Large intestine (tissue), 3 donors: ENCODE measurements around the gene NDUFA9. TPM values are rescaled to one million over a fixed set of nuclear protein-coding genes. Genes with fewer than 3 reads are reported as not detected.

Source experiments
- DNase-seq, 2 donors: peaks; one replicate each; pipeline versions ENCODE4 v3.0.0 to v3.0.0-alpha.2; 2013
- H3K27ac ChIP-seq: one replicate; pipeline ENCODE4 v1.5.1; 2013; ENCODE audit warnings: low read length
- H3K27me3 ChIP-seq: 2 replicates; pipeline ENCODE4 v1.6.1; 2013; ENCODE audit warnings: low read length; ENCODE audit not compliant: control insufficient read depth, insufficient read depth
- H3K36me3 ChIP-seq: 2 replicates; pipeline ENCODE4 v1.6.1; 2013; ENCODE audit warnings: low read length; ENCODE audit not compliant: control insufficient read depth, insufficient read depth
- H3K4me1 ChIP-seq: one replicate; pipeline ENCODE4 v1.6.1; 2013; ENCODE audit warnings: low read length; ENCODE audit not compliant: control insufficient read depth, insufficient read depth
- H3K4me3 ChIP-seq: one replicate; pipeline ENCODE4 v1.5.1; 2013; ENCODE audit warnings: low read length
- H3K9me3 ChIP-seq: one replicate; pipeline ENCODE4 v1.6.1; 2013; ENCODE audit warnings: mild to moderate bottlenecking, low read depth, low read length, moderate library complexity; ENCODE audit not compliant: control insufficient read depth
- WGBS: methylation state at CpG from one replicate; pipeline ENCODE4 v1.1.5; 2013; ENCODE audit warnings: low lambda C conversion rate; ENCODE audit not compliant: insufficient coverage; 5-methylcytosine and 5-hydroxymethylcytosine counted together
- polyA plus RNA-seq: library from polyadenylated mRNA; unstranded; fragments of 120-200 nt; gene quantifications from one replicate; pipeline ENCODE4 v1.2.1, GENCODE V29; 2013

NDUFA9 gene
- polyA plus RNA-seq, 1 donor, result 70.8 TPM

GRCh38 chr12:4626543-4626942 is 22.4 kb upstream of the NDUFA9 start:
- no peak overlapping the region for H3K27ac ChIP-seq
- no peaks in the 10 kb centered on the region for H3K27me3 ChIP-seq
- H3K36me3 ChIP-seq, result no peaks in the 10 kb centered on the region
- no peaks in the 10 kb centered on the region for H3K4me1 ChIP-seq
- WGBS, result no CpG with 5 or more reads among the region's 5 CpGs
- no peak overlapping the region for H3K4me3 ChIP-seq
- H3K9me3 ChIP-seq, result no peaks in the 10 kb centered on the region
- DNase-seq, result no peak

GRCh38 chr12:4628406-4628805 is 20.5 kb upstream of the NDUFA9 start:
- H3K27me3 ChIP-seq, result no peaks in the 10 kb centered on the region
- H3K4me1 ChIP-seq, result no peaks in the 10 kb centered on the region
- H3K27ac ChIP-seq, result no peak overlapping the region
- no peak for DNase-seq
- no peak overlapping the region for H3K4me3 ChIP-seq
- WGBS, result no CpG with 5 or more reads among the region's 10 CpGs
- H3K9me3 ChIP-seq, result no peaks in the 10 kb centered on the region
- no peaks in the 10 kb centered on the region for H3K36me3 ChIP-seq

GRCh38 chr12:4630262-4630661 is 18.7 kb upstream of the NDUFA9 start:
- H3K27me3 ChIP-seq, result no peaks in the 10 kb centered on the region
- no peaks in the 10 kb centered on the region for H3K36me3 ChIP-seq
- DNase-seq, result no peak
- H3K4me1 ChIP-seq, result no peaks in the 10 kb centered on the region
- no peak overlapping the region for H3K4me3 ChIP-seq
- no peak overlapping the region for H3K27ac ChIP-seq
- no peaks in the 10 kb centered on the region for H3K9me3 ChIP-seq
- 73% methylated on average over 2 of the region's 5 CpGs for WGBS

GRCh38 chr12:4643747-4644146 is 5.2 kb upstream of the NDUFA9 start:
- H3K36me3 ChIP-seq, result no peaks in the 10 kb centered on the region
- H3K4me3 ChIP-seq, result no peak overlapping the region
- H3K9me3 ChIP-seq, result no peaks in the 10 kb centered on the region
- H3K27me3 ChIP-seq, result no peaks in the 10 kb centered on the region
- no peak overlapping the region for H3K27ac ChIP-seq
- WGBS, result 80% methylated on average over 1 of the region's 6 CpGs
- DNase-seq, result no peak
- peaks cover 6% of the 10 kb centered on the region for H3K4me1 ChIP-seq

- Histone ChIP-seq H3K4me1 (peaks cover 9% of the 10 kb centered on the region), H3K27me3 (no peaks in the 10 kb centered on the region), H3K27ac (no peak overlapping the region), H3K36me3 (no peaks in the 10 kb centered on the region), H3K4me3 (no peak overlapping the region), H3K9me3 (no peaks in the 10 kb centered on the region)
- no peak for DNase-seq
- WGBS, result no CpG with 5 or more reads among the region's 1 CpG
Observed at GRCh38 chr12:4645023-4645422, 3.9 kb upstream of the NDUFA9 start.

GRCh38 chr12:4648104-4648500 is 812 bp upstream of the NDUFA9 start:
- no peaks in the 10 kb centered on the region for H3K27me3 ChIP-seq
- no CpG with 5 or more reads among the region's 4 CpGs for WGBS
- DNase-seq, result no peak
- H3K27ac ChIP-seq, result peak overlapping the region; percentile 99
- H3K36me3 ChIP-seq, result no peaks in the 10 kb centered on the region
- no peaks in the 10 kb centered on the region for H3K9me3 ChIP-seq
- peaks cover 11% of the 10 kb centered on the region for H3K4me1 ChIP-seq
- peak overlapping the region; percentile 86 for H3K4me3 ChIP-seq

- 0% methylated on average over 4 of the region's 6 CpGs for WGBS
- Histone ChIP-seq H3K27me3 (no peaks in the 10 kb centered on the region), H3K27ac (peak overlapping the region; percentile 99), H3K36me3 (peaks cover 2% of the 10 kb centered on the region), H3K4me3 (peak overlapping the region; percentile 86), H3K4me1 (peaks cover 11% of the 10 kb centered on the region), H3K9me3 (no peaks in the 10 kb centered on the region)
- no peak for DNase-seq
Observed at GRCh38 chr12:4649358-4649661, 396 bp downstream of the NDUFA9 start.

- peaks cover 35% of the 10 kb centered on the region for H3K36me3 ChIP-seq
- H3K4me3 ChIP-seq, result no peak overlapping the region
- H3K9me3 ChIP-seq, result no peaks in the 10 kb centered on the region
- DNase-seq, result no peak
- H3K27ac ChIP-seq, result no peak overlapping the region
- peaks cover 5% of the 10 kb centered on the region for H3K4me1 ChIP-seq
- H3K27me3 ChIP-seq, result no peaks in the 10 kb centered on the region
Observed at GRCh38 chr12:4653257-4653656, 4.3 kb downstream of the NDUFA9 start.

GRCh38 chr12:4653691-4654090 is 4.8 kb downstream of the NDUFA9 start:
- no peaks in the 10 kb centered on the region for H3K9me3 ChIP-seq
- 56% methylated on average over 1 of the region's 2 CpGs for WGBS
- no peak overlapping the region for H3K27ac ChIP-seq
- DNase-seq, result no peak
- no peak overlapping the region for H3K4me3 ChIP-seq
- H3K36me3 ChIP-seq, result peaks cover 39% of the 10 kb centered on the region
- no peaks in the 10 kb centered on the region for H3K27me3 ChIP-seq
- H3K4me1 ChIP-seq, result peaks cover 5% of the 10 kb centered on the region

- no peak for DNase-seq
- H3K27me3 ChIP-seq, result no peaks in the 10 kb centered on the region
- H3K27ac ChIP-seq, result no peak overlapping the region
- 50% methylated on average over 2 of the region's 3 CpGs for WGBS
- no peaks in the 10 kb centered on the region for H3K9me3 ChIP-seq
- H3K4me1 ChIP-seq, result no peaks in the 10 kb centered on the region
- H3K4me3 ChIP-seq, result no peak overlapping the region
- H3K36me3 ChIP-seq, result peaks cover 85% of the 10 kb centered on the region
Observed at GRCh38 chr12:4663971-4664505, 15.1 kb downstream of the NDUFA9 start.

GRCh38 chr12:4665236-4665635 is 16.3 kb downstream of the NDUFA9 start:
- Histone ChIP-seq H3K4me3 (no peak overlapping the region), H3K9me3 (no peaks in the 10 kb centered on the region), H3K27ac (no peak overlapping the region), H3K27me3 (no peaks in the 10 kb centered on the region), H3K36me3 (peaks cover 84% of the 10 kb centered on the region), H3K4me1 (no peaks in the 10 kb centered on the region)
- DNase-seq, result no peak
- 100% methylated on average over 1 of the region's 3 CpGs for WGBS
